Measurements from ENCODE around the gene NEUROG2.

DNA sequence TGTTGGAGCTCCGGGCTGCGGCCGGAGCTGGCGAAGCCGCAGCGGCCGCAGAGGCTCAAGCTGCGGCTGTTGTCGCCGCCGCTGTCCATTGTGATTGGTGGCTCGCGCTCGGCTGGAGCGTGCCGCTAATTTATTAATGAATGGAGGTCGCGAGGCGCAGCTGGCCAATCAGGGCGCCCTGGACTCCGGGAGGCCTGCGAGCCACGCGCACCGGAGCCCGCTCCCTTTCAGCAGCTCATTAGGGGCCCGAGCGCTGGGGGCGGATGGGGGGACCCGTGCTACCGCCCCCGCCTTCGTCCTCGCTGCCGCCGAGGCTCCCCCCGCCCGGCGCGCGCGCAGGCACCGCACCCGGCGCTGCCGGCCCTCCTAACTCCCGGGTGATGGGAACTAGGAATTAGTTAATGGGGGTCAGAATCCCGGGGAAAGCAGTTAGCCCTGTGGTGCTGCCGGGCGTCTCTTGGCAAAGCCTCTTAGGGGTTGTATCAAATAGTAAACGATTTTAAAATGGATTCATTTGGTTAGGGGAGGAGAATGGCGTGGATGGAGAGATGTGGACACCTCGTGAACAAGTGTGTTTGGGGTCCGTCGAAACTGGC lies 589 bp upstream of the NEUROG2 start:
- TF ChIP-seq, protein P1, sequence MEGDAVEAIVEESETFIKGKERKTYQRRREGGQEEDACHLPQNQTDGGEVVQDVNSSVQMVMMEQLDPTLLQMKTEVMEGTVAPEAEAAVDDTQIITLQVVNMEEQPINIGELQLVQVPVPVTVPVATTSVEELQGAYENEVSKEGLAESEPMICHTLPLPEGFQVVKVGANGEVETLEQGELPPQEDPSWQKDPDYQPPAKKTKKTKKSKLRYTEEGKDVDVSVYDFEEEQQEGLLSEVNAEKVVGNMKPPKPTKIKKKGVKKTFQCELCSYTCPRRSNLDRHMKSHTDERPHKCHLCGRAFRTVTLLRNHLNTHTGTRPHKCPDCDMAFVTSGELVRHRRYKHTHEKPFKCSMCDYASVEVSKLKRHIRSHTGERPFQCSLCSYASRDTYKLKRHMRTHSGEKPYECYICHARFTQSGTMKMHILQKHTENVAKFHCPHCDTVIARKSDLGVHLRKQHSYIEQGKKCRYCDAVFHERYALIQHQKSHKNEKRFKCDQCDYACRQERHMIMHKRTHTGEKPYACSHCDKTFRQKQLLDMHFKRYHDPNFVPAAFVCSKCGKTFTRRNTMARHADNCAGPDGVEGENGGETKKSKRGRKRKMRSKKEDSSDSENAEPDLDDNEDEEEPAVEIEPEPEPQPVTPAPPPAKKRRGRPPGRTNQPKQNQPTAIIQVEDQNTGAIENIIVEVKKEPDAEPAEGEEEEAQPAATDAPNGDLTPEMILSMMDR (conservative IDR thresholded peaks at IDR 0.05; ENCODE audit: low read depth, low read length), result no peak
- TF ChIP-seq EZH2 (IDR thresholded peaks at IDR 0.05; ENCODE audit: low read length, unreplicated experiment), result peak; percentile 90
